Tibial nerve (tissue), 3 donors: ENCODE measurements around the gene EPHA3.

Experiments
- CTCF ChIP-seq, 5 experiments: fragments of 200-600 bp in 3 of 5; fragments of 450-650 bp in 2 of 5; sonication (generic) in 3 of 5; IDR thresholded peaks; one replicate each; pipeline ENCODE4 v1.5.1; 2016 to 2019; ENCODE audit warnings: antibody characterized with exemption in 5 of 5, mild to moderate bottlenecking in 3 of 5, moderate library complexity in 2 of 5
- POLR2A ChIP-seq, 2 donors: fragments of 450-650 bp; IDR thresholded peaks; one replicate each; pipeline ENCODE4 v1.6.1; 2017; ENCODE audit warnings: antibody characterized with exemption in 2 of 2, mild to moderate bottlenecking in 2 of 2, moderate library complexity in 2 of 2

DNA sequence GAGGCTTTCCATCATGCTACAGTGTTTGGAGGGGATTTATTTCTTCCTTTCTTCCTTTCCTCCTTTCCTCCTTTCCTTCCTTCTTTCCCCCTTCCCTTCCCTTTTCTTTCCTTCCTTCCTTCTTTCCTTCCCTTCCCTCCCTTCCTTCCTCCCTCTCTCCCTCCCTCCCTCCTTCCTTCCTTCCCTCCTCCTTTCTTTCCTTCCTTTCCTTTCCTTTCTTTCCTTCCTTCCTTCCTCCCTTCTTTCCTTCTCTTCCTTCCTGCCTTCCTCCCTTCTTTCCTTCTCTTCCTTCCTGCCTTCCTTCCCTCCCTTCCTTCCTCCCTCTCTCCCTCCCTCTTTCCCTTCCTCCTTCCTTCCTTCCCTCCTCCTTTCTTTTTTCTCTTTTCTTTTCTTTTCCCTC is 127.2 kb downstream of the EPHA3 start:
- TF ChIP-seq CTCF (IDR thresholded peaks at IDR 0.05), result no peak
- TF ChIP-seq POLR2A (IDR thresholded peaks at IDR 0.05), result no peak
